GM23338 (cell line): ENCODE measurements around the gene NELFCD.

ENCODE experiments used
- CTCF ChIP-seq, 2 experiments: fragments of 200-600 bp in 1 of 2; sonication (generic) in 1 of 2; conservative IDR thresholded peaks; 2 replicates each; pipeline versions ENCODE4 v1.5.1 to v1.6.1; 2016 to 2017; ENCODE audit warnings: antibody characterized with exemption in 2 of 2, low read depth in 2 of 2, mild to moderate bottlenecking in 2 of 2, moderate library complexity in 1 of 2
- EZH2 ChIP-seq: fragments of 200-600 bp; sonication (generic); IDR thresholded peaks from one replicate; pipeline ENCODE4 v1.8.0; 2017; ENCODE audit warnings: antibody characterized with exemption, mild to moderate bottlenecking, low read depth; ENCODE audit not compliant: unreplicated experiment
- EZH2phosphoT487 ChIP-seq: fragments of 200-600 bp; sonication (generic); IDR thresholded peaks from one replicate; pipeline ENCODE4 v1.8.1; 2018; ENCODE audit warnings: antibody characterized with exemption; ENCODE audit not compliant: unreplicated experiment
- JUNB ChIP-seq: IDR thresholded peaks from one replicate; pipeline ENCODE4 v1.6.1; 2016; ENCODE audit warnings: antibody characterized with exemption; ENCODE audit not compliant: unreplicated experiment
- NANOG ChIP-seq: IDR thresholded peaks from 2 replicates; pipeline ENCODE4 v1.6.1; 2016; ENCODE audit warnings: antibody characterized with exemption, borderline replicate concordance
- POLR2AphosphoS5 ChIP-seq: IDR thresholded peaks from 2 replicates; pipeline ENCODE4 v1.6.1; 2016; ENCODE audit warnings: antibody characterized with exemption, low read depth
- REST ChIP-seq: IDR thresholded peaks from one replicate; pipeline ENCODE4 v1.6.1; 2018; ENCODE audit warnings: antibody characterized with exemption; ENCODE audit not compliant: unreplicated experiment
- ZNF114 ChIP-seq: fragments of 250-450 bp; sonication (Bioruptor Pico); IDR thresholded peaks from 2 replicates; pipeline ENCODE4 v1.5.0; 2020; ENCODE audit warnings: mild to moderate bottlenecking, moderate library complexity

GRCh38 chr20:59022754-59023153, 41.7 kb downstream of the NELFCD start:
- TF ChIP-seq CTCF (conservative IDR thresholded peaks at IDR 0.05; ENCODE audit: low read depth in 2 of 2): no peak
- TF ChIP-seq EZH2: no peak
- no peak for TF ChIP-seq REST
- TF ChIP-seq JUNB: no peak
- no peak for TF ChIP-seq POLR2AphosphoS5
- TF ChIP-seq EZH2phosphoT487: no peak
- no peak for TF ChIP-seq ZNF114 (CRISPR knock-in tag)
- no peak for TF ChIP-seq NANOG
